Activated CD4-positive, alpha-beta T cell treated with anti-CD3 and anti-CD28 coated beads for 36 hours (primary cell): ENCODE data around the gene HES5. TPM values are rescaled to one million over a fixed set of nuclear protein-coding genes. Genes with fewer than 3 reads are reported as not detected.

Experiments used
- ATAC-seq: fragments of 200-7000 bp; cut with Tn5 transposase; one replicate; pipeline ENCODE4 v1.10.0; 2021; ENCODE audit warnings: mild to moderate bottlenecking, moderate library complexity
- CTCF ChIA-PET: fragments of 350-600 bp; sonication (Branson Sonifier 250); formaldehyde crosslinking; loops from one replicate; lab custom pipeline; 2021; ENCODE audit warnings: antibody characterized with exemption; lab: Charles Lee
- POLR2A ChIA-PET: fragments of 350-600 bp; sonication (Branson Sonifier 250); formaldehyde crosslinking; loops from one replicate; lab custom pipeline; 2021; ENCODE audit warnings: antibody characterized with exemption, inconsistent platforms; lab: Charles Lee
- DNase-seq: peaks from one replicate; pipeline ENCODE4 v3.0.0-alpha.2; 2020
- H3K27ac Mint-ChIP-seq: one replicate; pipeline ENCODE4 v1.8.0; 2021; ENCODE audit warnings: mixed read lengths
- H3K27me3 Mint-ChIP-seq: one replicate; pipeline ENCODE4 v1.8.0; 2021; ENCODE audit warnings: mixed read lengths
- H3K36me3 Mint-ChIP-seq: one replicate; pipeline ENCODE4 v1.8.0; 2021; ENCODE audit warnings: low read depth, mixed read lengths
- H3K4me1 Mint-ChIP-seq: one replicate; pipeline ENCODE4 v1.8.0; 2021; ENCODE audit warnings: mixed read lengths
- H3K4me3 Mint-ChIP-seq: one replicate; pipeline ENCODE4 v1.8.0; 2021; ENCODE audit warnings: mild to moderate bottlenecking, moderate library complexity, mixed read lengths
- H3K9me3 Mint-ChIP-seq: one replicate; pipeline ENCODE4 v1.8.0; 2021; ENCODE audit warnings: low read depth, mixed read lengths
- intact Hi-C, 2 experiments: fragments of 100-400 bp; cut with DNase I in 1 of 2; cut with micrococcal nuclease in 1 of 2; formaldehyde crosslinking; loops; one replicate each; pipeline versions ENCODE4 v1.14.2 to v1.15.1; 2022 to 2024; cut with DNase I, micrococcal nuclease
- total RNA-seq, 2 experiments: library from RNA; stranded (reverse); gene quantifications; one replicate each; pipeline ENCODE4 v1.2.3, GENCODE V29; 2021

HES5 gene
- total RNA-seq, 2 experiments from 2014 or later = 0.14 TPM; not detected in 1

GRCh38 chr1:2504225-2504948 lies 25.7 kb downstream of the HES5 start:
- Mint-ChIP-seq H3K4me1 (peaks cover 10% of the 10 kb centered on the region), H3K36me3 (peaks cover under 1% of the 10 kb centered on the region), H3K27ac (no peak overlapping the region), H3K4me3 (no peak overlapping the region), H3K9me3 (no peaks in the 10 kb centered on the region), H3K27me3 (no peaks in the 10 kb centered on the region)
- ATAC-seq (no peak), DNase-seq (no peak)
- intact Hi-C loops = no loop called here
- POLR2A ChIA-PET = interaction anchor here (0.6 kb wide), 1 partner anchor 85 kb away, joined by 3 read pairs; no protein-coding TSS in a partner anchor
- CTCF ChIA-PET = no interaction called here

GRCh38 chr1:2503554-2504224 lies 26.4 kb downstream of the HES5 start:
- H3K27ac Mint-ChIP-seq = no peak overlapping the region
- no peak overlapping the region for H3K4me3 Mint-ChIP-seq
- CTCF ChIA-PET = no interaction called here
- no peak for ATAC-seq
- H3K9me3 Mint-ChIP-seq = no peaks in the 10 kb centered on the region
- intact Hi-C loops = no loop called here
- DNase-seq = no peak
- H3K36me3 Mint-ChIP-seq = no peaks in the 10 kb centered on the region
- POLR2A ChIA-PET = interaction anchor here (0.6 kb wide), 1 partner anchor 84 kb away, joined by 3 read pairs; no protein-coding TSS in a partner anchor
- H3K4me1 Mint-ChIP-seq = peaks cover 12% of the 10 kb centered on the region
- no peaks in the 10 kb centered on the region for H3K27me3 Mint-ChIP-seq

- no peak for ATAC-seq
- H3K4me3 Mint-ChIP-seq = no peak overlapping the region
- CTCF ChIA-PET = no interaction called here
Measured at GRCh38 chr1:2502661-2503553, 27.2 kb downstream of the HES5 start.

GRCh38 chr1:2502210-2502609 lies 27.9 kb downstream of the HES5 start:
- ATAC-seq (no peak), DNase-seq (no peak)
- H3K36me3 Mint-ChIP-seq = no peaks in the 10 kb centered on the region
- POLR2A ChIA-PET = no interaction called here
- no peak overlapping the region for H3K27ac Mint-ChIP-seq
- no peaks in the 10 kb centered on the region for H3K9me3 Mint-ChIP-seq
- intact Hi-C loops = no loop called here
- CTCF ChIA-PET = no interaction called here
- peaks cover 12% of the 10 kb centered on the region for H3K4me1 Mint-ChIP-seq
- no peak overlapping the region for H3K4me3 Mint-ChIP-seq
- no peaks in the 10 kb centered on the region for H3K27me3 Mint-ChIP-seq

More at GRCh38 chr1:2502661-2503553, 27.2 kb downstream of the HES5 start:
- Mint-ChIP-seq H3K9me3 (no peaks in the 10 kb centered on the region), H3K36me3 (no peaks in the 10 kb centered on the region), H3K27me3 (no peaks in the 10 kb centered on the region), H3K27ac (no peak overlapping the region), H3K4me1 (peaks cover 12% of the 10 kb centered on the region)
- DNase-seq = no peak
- intact Hi-C loops = no loop called here
- POLR2A ChIA-PET = no interaction called here

- intact Hi-C loops = no loop called here
- POLR2A ChIA-PET = no interaction called here
- no peaks in the 10 kb centered on the region for H3K9me3 Mint-ChIP-seq
- no peaks in the 10 kb centered on the region for H3K27me3 Mint-ChIP-seq
- ATAC-seq (no peak), DNase-seq (no peak)
- H3K4me3 Mint-ChIP-seq = no peak overlapping the region
- CTCF ChIA-PET = no interaction called here
- peaks cover 12% of the 10 kb centered on the region for H3K4me1 Mint-ChIP-seq
- H3K27ac Mint-ChIP-seq = no peak overlapping the region
- H3K36me3 Mint-ChIP-seq = no peaks in the 10 kb centered on the region
Measured at GRCh38 chr1:2501820-2502119, 28.3 kb downstream of the HES5 start.

GRCh38 chr1:2501041-2501819 lies 28.8 kb downstream of the HES5 start:
- DNase-seq (no peak), ATAC-seq (no peak)
- ChIA-PET CTCF (no interaction called here), POLR2A (no interaction called here)
- no peaks in the 10 kb centered on the region for H3K27me3 Mint-ChIP-seq
- no peaks in the 10 kb centered on the region for H3K36me3 Mint-ChIP-seq
- H3K27ac Mint-ChIP-seq = no peak overlapping the region
- H3K4me1 Mint-ChIP-seq = peaks cover 12% of the 10 kb centered on the region
- H3K9me3 Mint-ChIP-seq = no peaks in the 10 kb centered on the region
- intact Hi-C loops = no loop called here
- H3K4me3 Mint-ChIP-seq = no peak overlapping the region

- Mint-ChIP-seq H3K27ac (peak overlapping the region; percentile 37), H3K4me1 (peaks cover 12% of the 10 kb centered on the region), H3K36me3 (no peaks in the 10 kb centered on the region), H3K9me3 (no peaks in the 10 kb centered on the region), H3K27me3 (no peaks in the 10 kb centered on the region), H3K4me3 (no peak overlapping the region)
- intact Hi-C loops = no loop called here
- peak; percentile 35 for DNase-seq
- ATAC-seq = peak; percentile 47
- ChIA-PET CTCF (no interaction called here), POLR2A (no interaction called here)
Measured at GRCh38 chr1:2499986-2500596, 30.0 kb downstream of the HES5 start.

DNA sequence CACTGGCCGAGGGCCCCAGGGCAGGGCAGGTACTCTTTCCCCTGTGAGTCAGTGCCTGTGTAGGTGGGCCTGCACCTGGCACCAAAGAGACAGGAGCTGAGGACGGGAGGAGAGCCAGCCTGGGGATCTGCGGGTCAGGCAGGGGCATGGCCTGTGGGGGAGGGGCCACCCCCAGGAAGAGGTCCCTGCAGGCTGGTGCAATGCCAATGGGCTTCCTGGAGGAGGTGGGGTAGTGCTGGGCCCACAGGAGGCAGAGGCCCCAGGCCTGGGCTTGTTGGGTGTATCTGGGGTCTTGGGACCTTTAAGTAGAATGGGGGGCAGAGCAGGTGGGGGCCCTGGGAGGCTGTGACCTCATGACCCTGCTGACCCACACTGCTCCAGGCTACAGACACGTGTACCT lies 30.8 kb downstream of the HES5 start:
- intact Hi-C loops = no loop called here
- Mint-ChIP-seq H3K36me3 (no peaks in the 10 kb centered on the region), H3K9me3 (no peaks in the 10 kb centered on the region), H3K27me3 (no peaks in the 10 kb centered on the region), H3K27ac (no peak overlapping the region), H3K4me1 (peaks cover 13% of the 10 kb centered on the region), H3K4me3 (no peak overlapping the region)
- DNase-seq (no peak), ATAC-seq (no peak)
- ChIA-PET POLR2A (no interaction called here), CTCF (no interaction called here)

DNA sequence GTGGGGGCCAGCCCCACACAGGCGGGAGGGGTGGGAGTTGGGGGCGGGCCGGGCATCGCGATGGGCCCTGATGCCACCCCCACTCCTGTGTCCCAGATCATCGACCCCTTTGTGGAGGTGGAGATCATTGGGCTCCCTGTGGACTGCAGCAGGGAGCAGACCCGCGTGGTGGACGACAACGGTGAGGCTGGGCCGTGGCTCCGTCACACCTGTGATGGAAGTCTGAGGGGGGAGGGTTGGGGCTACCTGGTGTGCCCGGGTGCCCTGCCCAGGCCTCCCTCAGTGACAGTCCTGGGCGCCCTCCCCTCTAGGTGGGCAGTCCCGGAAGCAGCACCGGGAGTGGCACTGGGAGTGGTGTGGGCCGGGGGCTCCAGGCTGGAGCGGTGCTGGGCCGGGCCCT lies 31.4 kb downstream of the HES5 start:
- no peak for ATAC-seq
- no peak overlapping the region for H3K27ac Mint-ChIP-seq

GRCh38 chr1:2497891-2498290 lies 32.2 kb downstream of the HES5 start:
- POLR2A ChIA-PET = no interaction called here
- Mint-ChIP-seq H3K9me3 (no peaks in the 10 kb centered on the region), H3K27ac (no peak overlapping the region), H3K4me3 (no peak overlapping the region), H3K27me3 (no peaks in the 10 kb centered on the region), H3K4me1 (peaks cover 25% of the 10 kb centered on the region), H3K36me3 (no peaks in the 10 kb centered on the region)
- CTCF ChIA-PET = no interaction called here
- ATAC-seq (no peak), DNase-seq (no peak)
- intact Hi-C loops = no loop called here

More for the DNA sequence above, 31.4 kb downstream of the HES5 start:
- Mint-ChIP-seq H3K4me3 (no peak overlapping the region), H3K36me3 (no peaks in the 10 kb centered on the region), H3K4me1 (peaks cover 19% of the 10 kb centered on the region), H3K27me3 (no peaks in the 10 kb centered on the region), H3K9me3 (no peaks in the 10 kb centered on the region)
- intact Hi-C loops = no loop called here
- ChIA-PET CTCF (no interaction called here), POLR2A (no interaction called here)
- no peak for DNase-seq

GRCh38 chr1:2496746-2497145 lies 33.3 kb downstream of the HES5 start:
- Mint-ChIP-seq H3K36me3 (no peaks in the 10 kb centered on the region), H3K27me3 (no peaks in the 10 kb centered on the region), H3K4me1 (peaks cover 25% of the 10 kb centered on the region), H3K27ac (no peak overlapping the region), H3K9me3 (no peaks in the 10 kb centered on the region), H3K4me3 (no peak overlapping the region)
- DNase-seq = no peak
- ChIA-PET POLR2A (no interaction called here), CTCF (no interaction called here)
- no peak for ATAC-seq
- intact Hi-C loops = no loop called here
